GM20431 (cell line): Measurements from ENCODE around the gene RC3H2.

ENCODE experiments used
- in situ Hi-C: fragments of 300-500 bp; cut with MseI, MboI; formaldehyde crosslinking; loops from one replicate; pipeline ENCODE4 v1.15.0; 2020; ENCODE audit warnings: low sequenced_read_pairs; ENCODE audit not compliant: unreplicated experiment

RC3H2 gene, protein sequence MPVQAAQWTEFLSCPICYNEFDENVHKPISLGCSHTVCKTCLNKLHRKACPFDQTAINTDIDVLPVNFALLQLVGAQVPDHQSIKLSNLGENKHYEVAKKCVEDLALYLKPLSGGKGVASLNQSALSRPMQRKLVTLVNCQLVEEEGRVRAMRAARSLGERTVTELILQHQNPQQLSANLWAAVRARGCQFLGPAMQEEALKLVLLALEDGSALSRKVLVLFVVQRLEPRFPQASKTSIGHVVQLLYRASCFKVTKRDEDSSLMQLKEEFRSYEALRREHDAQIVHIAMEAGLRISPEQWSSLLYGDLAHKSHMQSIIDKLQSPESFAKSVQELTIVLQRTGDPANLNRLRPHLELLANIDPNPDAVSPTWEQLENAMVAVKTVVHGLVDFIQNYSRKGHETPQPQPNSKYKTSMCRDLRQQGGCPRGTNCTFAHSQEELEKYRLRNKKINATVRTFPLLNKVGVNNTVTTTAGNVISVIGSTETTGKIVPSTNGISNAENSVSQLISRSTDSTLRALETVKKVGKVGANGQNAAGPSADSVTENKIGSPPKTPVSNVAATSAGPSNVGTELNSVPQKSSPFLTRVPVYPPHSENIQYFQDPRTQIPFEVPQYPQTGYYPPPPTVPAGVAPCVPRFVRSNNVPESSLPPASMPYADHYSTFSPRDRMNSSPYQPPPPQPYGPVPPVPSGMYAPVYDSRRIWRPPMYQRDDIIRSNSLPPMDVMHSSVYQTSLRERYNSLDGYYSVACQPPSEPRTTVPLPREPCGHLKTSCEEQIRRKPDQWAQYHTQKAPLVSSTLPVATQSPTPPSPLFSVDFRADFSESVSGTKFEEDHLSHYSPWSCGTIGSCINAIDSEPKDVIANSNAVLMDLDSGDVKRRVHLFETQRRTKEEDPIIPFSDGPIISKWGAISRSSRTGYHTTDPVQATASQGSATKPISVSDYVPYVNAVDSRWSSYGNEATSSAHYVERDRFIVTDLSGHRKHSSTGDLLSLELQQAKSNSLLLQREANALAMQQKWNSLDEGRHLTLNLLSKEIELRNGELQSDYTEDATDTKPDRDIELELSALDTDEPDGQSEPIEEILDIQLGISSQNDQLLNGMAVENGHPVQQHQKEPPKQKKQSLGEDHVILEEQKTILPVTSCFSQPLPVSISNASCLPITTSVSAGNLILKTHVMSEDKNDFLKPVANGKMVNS

DNA sequence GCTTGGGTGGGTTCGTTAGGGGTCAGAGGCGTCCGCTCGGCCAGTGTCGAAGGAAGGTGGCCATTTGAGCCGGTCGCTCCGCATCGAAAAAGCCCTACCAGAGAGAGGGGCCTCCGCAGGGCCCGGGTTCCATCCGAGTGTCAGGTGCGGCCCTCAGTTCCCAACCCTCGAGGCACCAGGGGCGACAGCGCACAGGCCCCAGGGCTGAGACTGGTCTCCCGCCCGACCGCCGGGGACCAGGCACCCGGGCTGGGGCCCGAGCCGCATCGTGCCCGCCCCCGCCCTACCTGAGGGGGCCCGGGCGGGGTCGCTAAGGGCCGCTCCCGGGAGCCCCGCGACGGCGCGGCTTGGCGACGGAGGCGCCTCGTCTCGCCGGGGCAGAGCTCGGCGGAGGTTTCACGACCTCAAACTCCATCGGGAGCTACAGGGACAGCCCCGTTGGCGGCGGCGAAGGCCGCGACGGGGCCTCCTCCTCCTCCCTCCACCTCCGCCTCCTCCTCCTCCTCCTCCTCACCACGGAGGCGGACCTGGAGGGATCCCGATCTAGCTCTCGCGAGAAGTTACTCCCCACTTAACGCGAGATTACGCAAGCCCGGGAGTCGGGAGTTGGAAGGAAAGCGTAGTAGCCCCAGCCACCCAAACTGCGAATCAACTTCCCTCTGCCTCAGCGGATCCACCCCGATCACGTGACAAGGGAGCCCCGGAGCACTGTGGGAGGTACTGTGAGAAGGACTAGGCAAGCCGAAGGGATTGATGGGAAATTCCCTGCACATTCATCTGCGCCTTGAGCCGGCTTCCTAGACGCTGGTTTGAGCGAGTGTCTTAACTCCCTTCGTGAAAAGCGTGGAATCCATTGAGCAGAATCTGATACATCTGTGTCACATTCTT, at the start of gene RC3H2:
Gene RC3H2 (minus strand): TSS at position 537 of the 888 bp plus-strand sequence. CDS start 7,850 bp downstream, outside the sequence.
- in situ Hi-C loops = no loop called here

DNA sequence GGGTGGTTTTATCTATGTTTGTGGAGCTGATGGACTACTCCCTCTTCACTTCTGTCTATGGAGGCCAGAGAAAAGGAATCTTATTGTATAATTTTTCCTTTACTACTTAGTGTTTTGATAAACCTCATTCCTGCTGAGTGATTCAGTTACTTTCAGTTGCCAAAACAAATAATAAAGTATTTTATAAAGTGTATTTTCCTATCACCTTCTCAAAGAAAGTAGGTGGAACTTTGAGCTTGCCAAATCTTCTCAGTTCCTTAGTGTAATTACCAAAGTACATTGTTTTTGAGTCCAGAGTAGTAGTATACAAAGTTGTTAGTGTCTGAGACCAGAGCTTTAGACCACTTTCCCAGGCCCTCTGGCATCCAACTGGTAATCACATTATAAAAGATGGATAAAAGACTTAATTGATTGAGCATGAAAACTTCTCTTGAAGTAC, 49.1 kb upstream of the RC3H2 start:
- in situ Hi-C loops = no loop called here

DNA sequence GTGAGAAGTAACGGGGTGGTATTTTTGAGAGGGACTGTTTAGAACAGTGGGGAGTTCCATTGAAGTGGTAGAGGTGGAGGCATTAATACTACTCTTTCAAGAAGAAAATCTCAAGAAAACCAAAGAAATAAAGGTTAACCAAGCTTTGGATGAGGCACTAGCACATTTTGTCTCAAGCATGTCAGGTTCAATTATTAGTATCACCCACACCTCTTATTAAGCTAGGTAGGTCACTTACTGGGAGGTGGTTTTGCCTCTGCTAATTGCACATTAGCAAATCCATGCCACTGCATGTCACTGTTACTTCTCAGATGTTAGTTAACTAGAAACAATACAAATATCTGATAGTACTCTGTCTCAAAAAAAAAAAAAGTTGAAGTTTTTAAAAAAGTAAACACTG, 45.9 kb upstream of the RC3H2 start:
- in situ Hi-C loops = no loop called here

DNA sequence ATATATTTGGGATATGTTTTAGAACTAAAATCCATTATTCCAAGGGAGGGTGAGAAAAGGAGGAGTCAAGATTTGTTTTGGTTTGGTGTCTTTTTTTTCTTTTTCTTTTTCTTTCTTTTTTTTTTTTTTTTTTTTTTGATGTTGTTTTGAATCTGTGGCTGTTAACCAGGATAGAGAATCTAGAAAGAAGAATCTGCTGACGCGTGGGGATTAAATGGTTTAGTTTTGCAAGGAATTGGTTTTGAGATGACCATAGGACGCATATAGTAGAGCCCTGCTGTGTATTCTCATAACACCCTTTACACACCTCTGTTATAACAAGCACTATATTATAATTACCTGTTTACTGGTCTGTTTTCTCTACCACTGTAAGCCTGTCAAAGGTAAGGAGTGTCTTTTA, 45.1 kb upstream of the RC3H2 start:
- in situ Hi-C loops = no loop called here

DNA sequence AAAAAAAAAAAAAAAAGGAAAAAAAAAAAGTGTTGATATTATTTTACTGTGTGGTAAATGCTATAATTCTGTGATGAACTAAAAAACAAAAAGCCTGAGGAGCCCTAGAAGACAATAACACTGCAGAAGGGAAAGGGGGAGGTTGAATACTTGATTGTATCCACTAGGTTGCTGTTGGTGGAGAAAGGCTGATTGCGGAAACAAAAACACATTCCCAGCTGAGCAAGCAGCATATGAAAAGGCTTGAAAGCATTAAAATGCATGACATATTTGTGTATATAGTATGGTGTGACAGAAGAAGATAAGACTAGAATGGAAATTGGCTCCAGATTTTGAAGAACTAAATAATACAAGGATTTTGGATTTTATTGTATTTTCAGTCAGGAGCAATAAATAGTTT, 44.5 kb upstream of the RC3H2 start:
- in situ Hi-C loops = no loop called here

DNA sequence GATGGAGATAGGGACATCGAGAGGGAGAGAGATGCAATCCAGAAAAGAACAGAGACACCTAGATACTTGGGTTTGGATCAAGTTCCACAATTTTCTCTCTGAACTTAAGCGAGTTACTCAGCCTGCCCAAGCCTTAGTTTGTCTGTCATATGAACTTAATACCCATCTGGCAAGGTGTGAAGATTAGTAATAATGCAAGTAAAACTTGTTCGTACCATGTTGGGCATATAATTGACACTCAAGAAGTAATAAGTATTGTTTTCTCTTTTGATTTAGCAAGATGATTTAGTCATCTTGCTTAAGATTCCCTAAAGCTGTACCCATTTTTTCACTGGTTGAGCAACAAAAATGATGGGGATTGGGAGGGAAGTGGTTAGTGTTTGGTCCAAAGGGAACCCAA, 43.2 kb upstream of the RC3H2 start:
- in situ Hi-C loops = no loop called here

DNA sequence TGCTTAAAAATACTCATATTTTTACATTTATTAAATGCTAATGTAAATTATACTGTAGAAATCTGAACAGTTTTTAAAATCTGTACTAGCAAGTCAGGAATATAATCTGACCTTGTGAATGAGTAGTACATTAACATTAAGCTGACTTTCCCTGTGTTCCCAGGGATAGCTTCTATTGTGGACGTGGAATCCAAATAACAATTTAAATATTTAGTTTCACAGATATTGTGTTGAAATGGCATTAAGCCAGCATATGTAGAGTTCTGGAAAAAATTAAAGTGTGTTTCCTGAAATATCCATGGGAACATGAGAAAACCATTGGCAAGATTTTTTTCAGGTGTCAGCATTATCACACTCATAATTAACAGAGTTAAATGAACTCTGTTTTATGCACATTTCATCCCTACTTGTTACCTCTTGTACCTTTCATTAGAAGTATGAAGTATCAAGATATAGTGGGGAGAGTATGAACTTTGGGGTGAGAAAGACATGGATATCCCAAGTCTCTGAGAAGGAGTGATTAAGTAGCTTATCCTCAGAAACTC, 41.4 kb upstream of the RC3H2 start:
- in situ Hi-C loops = no loop called here

DNA sequence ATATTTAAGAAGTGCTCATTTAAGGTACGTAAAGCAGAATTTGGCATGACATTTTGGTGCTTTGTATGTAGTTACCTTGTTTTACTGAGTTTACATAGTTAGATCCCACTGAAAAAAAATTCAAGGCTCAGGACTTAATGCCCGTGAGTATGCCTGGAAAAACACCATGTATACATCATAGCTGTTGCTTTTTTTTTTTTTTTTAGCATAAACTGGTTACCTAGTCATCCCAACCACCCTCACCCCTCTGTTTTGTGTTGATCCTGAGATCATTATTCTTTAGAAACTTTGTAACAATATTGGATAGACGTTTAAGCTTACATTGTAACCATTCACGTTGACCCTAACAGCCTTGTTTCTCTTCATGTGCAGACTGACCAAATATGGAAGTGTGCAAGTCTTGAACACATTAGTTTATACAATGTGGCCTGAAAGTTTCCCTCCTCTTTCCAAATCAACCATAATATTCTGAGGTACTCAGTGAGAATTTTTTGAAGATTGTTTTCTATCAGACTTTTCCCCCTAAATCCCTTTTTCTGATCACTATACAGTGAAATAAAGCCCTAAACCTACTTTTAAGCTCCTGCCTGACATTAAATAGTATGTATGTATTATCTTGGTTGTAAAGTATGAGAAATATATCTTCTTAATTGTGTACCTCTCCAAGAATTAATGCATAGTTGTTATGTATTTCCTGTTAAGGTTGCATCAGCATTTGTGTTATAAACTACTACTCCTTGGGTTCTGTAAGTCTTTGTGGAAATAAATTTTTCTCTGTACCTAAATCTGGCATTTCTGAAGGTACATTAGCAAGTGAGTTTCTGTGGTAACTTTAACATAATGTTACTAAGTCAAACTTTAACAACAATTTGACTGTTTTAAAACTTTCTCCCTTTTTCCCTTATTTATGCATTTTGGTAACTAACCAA, 40.1 kb upstream of the RC3H2 start:
- in situ Hi-C loops = no loop called here

DNA sequence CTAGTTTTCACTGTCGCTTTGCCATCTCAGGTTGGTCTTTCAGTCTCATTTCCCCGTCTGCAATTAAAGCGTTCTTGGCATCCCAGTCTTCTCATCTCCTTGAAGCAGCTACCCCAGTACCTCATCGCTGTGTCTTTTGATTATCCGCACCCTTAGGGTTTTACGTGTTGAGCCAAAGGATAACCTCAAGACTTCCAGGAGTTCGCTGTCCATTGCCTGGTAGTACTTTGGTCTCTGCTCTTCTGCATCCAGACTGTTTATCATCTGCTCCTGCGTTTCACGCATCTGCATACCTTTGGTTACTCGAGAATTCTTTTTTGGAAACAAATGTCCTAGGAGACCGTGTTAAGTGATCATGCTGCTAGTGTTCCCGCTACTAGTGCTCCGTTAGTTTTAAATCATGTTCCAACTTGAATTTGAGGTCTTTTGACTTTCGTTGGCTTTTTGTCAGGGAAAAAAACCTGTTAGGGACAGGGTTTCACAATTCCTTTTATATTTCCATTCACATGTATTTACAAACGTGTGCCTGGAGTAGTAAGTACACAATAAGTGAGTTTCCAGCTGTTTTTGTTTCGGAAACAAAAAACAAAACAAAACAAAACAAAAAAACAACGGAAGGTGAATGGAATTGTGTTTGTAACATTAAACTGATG, 36.5 kb upstream of the RC3H2 start:
- in situ Hi-C loops = no loop called here

DNA sequence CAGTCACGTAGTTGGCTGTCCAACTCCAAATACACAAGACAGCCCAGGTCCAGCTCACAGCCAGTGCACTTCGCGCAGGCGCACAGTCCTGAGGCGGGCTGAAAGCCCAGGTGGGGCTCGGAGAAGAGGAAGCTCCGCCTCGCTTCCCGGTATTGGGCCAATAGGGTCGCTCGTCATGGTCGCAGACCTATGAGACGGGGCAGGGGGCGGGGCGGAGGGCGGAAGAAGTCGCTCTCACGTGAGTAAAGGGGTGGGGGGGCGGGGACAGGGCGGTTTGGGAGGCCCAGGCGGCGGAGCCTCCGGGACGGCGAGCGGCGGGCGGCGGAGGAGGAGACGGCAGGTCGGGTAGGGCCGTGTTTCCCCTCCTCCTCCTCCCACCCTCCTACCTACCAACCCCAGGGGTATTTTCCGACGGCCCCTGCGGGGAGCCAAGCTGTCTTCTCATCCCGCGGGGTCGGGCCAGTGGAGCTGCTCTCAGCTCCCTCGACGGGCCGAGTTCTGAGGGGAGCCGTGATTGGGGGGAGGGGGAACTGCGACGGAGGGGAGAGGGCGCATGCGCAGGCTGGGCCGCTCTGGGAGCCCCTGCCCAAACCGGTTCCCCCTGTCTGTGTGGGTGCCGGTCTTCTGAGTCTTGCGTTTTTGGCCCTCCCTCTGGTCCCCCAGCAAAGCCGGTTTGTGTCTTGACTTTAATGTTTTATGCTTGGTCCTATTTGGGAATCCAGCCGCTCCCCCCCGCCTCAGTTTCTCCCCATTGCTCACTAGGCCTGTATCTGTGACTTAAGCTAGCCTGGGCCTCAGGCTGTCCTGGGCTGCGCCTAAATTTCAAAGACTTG, 35.8 kb upstream of the RC3H2 start, which contains the start of gene RABGAP1:
Gene RABGAP1 (plus strand): TSS at position 272 of the 833 bp plus-strand sequence. CDS start 16,040 bp downstream, outside the sequence.
- in situ Hi-C loops = no loop called here

DNA sequence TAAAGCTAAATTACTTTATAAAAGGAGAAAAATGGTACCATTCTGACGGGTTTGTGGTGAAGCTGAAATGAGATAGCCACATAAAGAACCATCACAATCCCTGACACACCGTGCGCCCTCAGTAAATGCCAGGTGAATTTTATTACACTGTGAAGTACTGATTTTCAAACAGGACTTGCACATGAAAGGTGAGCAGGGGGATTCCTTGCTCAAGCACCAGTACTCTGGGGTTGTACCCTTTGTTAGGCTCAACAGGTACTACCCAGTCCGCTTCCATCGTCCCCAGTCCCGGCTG, 35.2 kb upstream of the RC3H2 start:
- in situ Hi-C loops = no loop called here

DNA sequence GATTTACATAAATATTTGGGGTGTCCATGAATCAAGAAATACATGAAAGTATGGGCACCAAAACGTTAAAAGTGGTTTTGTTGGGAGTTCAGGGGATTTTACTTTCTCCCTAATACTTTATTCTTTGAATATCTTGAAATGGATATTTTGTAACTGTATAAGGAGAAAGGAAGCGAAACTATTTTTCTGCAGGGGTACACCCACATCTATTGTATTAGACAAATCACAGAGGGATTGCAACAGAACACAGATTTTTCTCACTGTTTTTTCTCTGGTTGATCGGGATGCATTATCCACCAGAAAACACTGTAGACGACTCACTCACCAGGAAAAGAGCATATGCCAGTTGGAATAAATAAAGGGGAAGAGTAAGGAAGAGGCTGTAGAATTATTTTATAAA, 34.4 kb upstream of the RC3H2 start:
- in situ Hi-C loops = no loop called here

DNA sequence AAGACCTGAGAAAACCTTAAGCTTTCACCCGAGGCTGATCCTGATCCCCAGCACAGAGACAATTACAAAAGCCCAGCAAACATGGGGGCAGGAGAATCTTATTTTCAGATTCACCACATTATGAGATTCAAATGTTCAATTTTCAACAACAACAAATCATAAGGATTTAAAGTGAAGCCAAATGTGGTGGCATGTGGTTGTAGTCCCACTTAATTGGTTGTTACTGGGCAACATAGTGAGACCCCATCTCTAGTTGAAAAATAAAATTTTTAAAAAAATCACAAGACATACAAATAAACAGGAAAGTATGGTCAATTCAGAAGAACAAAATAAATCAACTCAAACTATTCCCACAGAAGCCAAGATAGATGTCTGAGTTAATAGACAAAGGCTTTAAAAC, 31.7 kb upstream of the RC3H2 start:
- in situ Hi-C loops = no loop called here

DNA sequence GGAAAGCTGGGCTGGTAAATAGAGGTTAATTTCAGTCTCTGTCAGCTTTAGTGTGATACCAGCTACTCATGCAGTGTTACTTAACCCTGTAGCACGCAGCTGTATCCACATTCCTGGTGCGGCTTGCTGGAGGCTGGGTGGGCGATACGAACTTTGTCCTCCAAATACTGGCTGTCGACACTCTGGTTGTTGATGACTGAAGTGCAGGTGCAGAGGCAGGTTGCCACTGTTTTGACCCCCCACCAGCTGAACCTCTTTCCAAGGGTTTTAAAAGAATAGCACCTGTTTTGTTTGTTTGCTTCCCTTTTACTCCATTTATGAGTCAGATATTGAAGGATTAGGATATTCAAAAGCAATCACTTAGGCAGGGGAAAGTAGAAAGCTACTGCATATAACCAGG, 31.3 kb upstream of the RC3H2 start:
- in situ Hi-C loops = no loop called here

DNA sequence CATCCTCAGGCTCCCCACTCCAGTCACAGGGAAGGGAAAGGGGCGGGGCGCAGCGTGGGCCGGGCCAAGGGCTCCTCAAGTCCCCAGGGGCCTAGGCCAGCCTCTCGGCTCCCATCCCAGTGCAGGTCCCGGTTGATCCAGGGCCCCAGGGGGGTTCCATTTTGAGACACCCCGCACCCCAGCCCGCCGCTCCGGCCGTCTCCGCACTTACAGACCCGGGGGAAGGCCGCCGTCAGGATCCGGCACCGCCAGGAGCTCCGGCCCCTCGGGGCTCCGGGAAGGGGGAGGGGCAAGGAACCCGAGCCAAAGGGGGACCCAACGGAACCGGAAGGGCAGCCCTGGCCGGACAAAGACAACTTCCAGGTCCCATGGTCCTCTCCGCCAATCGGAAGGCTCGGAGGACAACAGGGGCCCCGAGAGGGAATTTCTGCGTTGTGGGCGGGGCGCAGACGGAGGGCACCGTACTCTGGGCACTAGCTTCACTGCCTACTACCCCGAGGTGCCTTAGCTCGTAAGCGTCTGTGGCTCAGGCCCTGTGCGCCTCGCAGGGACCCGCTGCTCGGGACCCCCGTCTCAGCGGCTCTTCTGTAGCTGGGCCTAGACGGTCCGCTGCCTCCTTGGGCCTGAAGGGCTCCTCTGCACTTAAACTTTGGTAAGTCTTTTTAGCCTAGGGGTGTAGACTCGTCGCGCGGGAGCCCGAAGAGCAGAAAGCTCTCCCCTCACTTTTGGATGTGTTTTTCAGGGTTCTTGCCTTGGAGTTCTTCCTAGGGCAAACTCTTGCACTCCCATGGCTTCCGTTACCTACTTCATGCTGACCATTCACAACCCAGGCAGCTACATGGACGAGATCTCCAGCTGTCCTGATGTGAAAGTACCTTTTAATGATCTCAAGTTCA, 26.3 kb upstream of the RC3H2 start, which contains the start of gene ZBTB26:
Gene ZBTB26 (minus strand): TSS at position 287 of the 896 bp plus-strand sequence. CDS start 11,578 bp downstream, outside the sequence.
- in situ Hi-C loops = no loop called here
